Psoas muscle (tissue), 8 donors: ENCODE results near the gene TRPM3. TPM values are rescaled to one million over a fixed set of nuclear protein-coding genes. Genes with fewer than 3 reads are reported as not detected.

Experiments used
- ATAC-seq, 4 donors: fragments of 200-7000 bp; cut with Tn5 transposase; one replicate each; pipeline ENCODE4 v1.9.1; 2020; ENCODE audit warnings: moderate library complexity in 3 of 4, mild to moderate bottlenecking in 2 of 4
- DNase-seq, 2 donors: peaks; one replicate each; pipeline ENCODE4 v3.0.0-alpha.2; 2020
- H3K27ac ChIP-seq: fragments of 200-600 bp; one replicate; pipeline ENCODE4 v1.8.0; 2022
- H3K27me3 ChIP-seq, 3 donors: fragments of 200-600 bp in 1 of 3; one replicate each; pipeline versions ENCODE4 v1.6.1 to v1.8.0; 2013 to 2022; ENCODE audit warnings: low read length in 2 of 3, mild to moderate bottlenecking in 2 of 3, moderate library complexity in 1 of 3; ENCODE audit not compliant: insufficient read depth in 3 of 3
- H3K36me3 ChIP-seq, 2 donors: fragments of 200-600 bp in 1 of 2; one replicate each; pipeline versions ENCODE4 v1.6.1 to v1.8.0; 2013 to 2022; ENCODE audit warnings: low read depth in 1 of 2, mild to moderate bottlenecking in 1 of 2, moderate library complexity in 1 of 2; ENCODE audit not compliant: insufficient read depth in 1 of 2
- H3K4me1 ChIP-seq: fragments of 200-600 bp; one replicate; pipeline ENCODE4 v1.8.0; 2022
- H3K4me3 ChIP-seq: fragments of 200-600 bp; one replicate; pipeline ENCODE4 v1.8.0; 2022; ENCODE audit warnings: mild to moderate bottlenecking
- H3K9me3 ChIP-seq: fragments of 200-600 bp; one replicate; pipeline ENCODE4 v1.8.0; 2022
- WGBS, 3 donors: extraction: QIAGEN DNeasy Blood & Tissue Kit; methylation state at CpG; one replicate each; pipeline versions ENCODE4 v1.1.6 to v1.1.7; 2013; 5-methylcytosine and 5-hydroxymethylcytosine counted together
- intact Hi-C, 2 donors: fragments of 100-400 bp; cut with DNase I; formaldehyde crosslinking; loops; one replicate each; pipeline versions ENCODE4 v1.11.0 to v1.14.2; 2022
- polyA plus RNA-seq, 3 donors: library from polyadenylated mRNA; stranded (reverse); fragments of 200-250 nt; gene quantifications; one replicate each; pipeline ENCODE4 v1.2.3, GENCODE V29; 2013
- total RNA-seq, 4 donors: library from RNA; stranded (reverse); fragmentation: NEBNext Ultra II Directional in 2 of 4; extraction: Animal tissue kit (Norgen Biotek cat#: 25700) in 2 of 4; gene quantifications; one replicate each; pipeline versions ENCODE4 v1.2.1 to v1.2.4, GENCODE V29; 2021 to 2023
- TF ChIP-seq, protein P1 (sequence below): fragments of 200-600 bp; IDR thresholded peaks from one replicate; pipeline ENCODE4 v1.8.0; 2022; ENCODE audit warnings: antibody characterized with exemption
- donor health status: healthy with polysubstance abuse.
- donor health status: DM: no; HTN: no; CAD: no; lungs with moderate emphysema.
- donor health status: Bipolar disorder and iron deficiency.
- donor health status: healthy.
- donor health status: DM: yes; HTN: yes; CAD: no.
- donor health status: DM: no; HTN: no; CAD: no.
- donor health status: DM: no; HTN: no; CAD: no.
- donor health status: DM: yes; HTN: yes; CAD: no.

Gene TRPM3
- total and polyA plus RNA-seq, 7 donors, result 0.01 to 0.16 (median 0.06) TPM; not detected in 3

DNA sequence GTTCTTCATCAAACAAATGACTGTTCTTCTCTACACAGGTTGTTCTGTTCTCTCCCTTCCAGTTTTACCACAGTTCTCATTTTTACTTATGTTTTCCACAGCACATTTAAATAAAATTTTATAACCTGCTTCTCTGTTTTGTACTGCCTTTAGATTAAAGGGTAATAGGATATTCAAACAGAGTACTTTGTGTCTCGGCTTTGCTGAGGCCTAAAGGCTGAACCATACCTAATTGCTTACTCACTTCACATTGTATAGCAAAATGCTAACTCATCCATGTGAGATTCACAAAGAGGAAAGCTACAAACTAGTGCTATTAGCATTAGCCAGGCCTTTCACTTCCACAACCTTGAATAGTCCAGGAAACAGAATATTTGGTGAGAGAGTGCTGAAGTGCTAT lies 200.3 kb downstream of the TRPM3 start:
- WGBS, 3 donors, result 53 to 61% (median 56%) methylated on average over 1 of the region's 1 CpG
- Histone ChIP-seq H3K27me3 (no peaks in the 10 kb centered on the region), H3K27ac (no peak overlapping the region), H3K36me3 (no peaks in the 10 kb centered on the region), H3K4me3 (no peak overlapping the region), H3K4me1 (no peaks in the 10 kb centered on the region), H3K9me3 (no peaks in the 10 kb centered on the region)
- DNase-seq (no peak), ATAC-seq (no peak)
- intact Hi-C loops, result loop anchor here (10.0 kb wide), 1 partner anchor 324 kb away; no protein-coding TSS in a partner anchor
- TF ChIP-seq, protein P1, sequence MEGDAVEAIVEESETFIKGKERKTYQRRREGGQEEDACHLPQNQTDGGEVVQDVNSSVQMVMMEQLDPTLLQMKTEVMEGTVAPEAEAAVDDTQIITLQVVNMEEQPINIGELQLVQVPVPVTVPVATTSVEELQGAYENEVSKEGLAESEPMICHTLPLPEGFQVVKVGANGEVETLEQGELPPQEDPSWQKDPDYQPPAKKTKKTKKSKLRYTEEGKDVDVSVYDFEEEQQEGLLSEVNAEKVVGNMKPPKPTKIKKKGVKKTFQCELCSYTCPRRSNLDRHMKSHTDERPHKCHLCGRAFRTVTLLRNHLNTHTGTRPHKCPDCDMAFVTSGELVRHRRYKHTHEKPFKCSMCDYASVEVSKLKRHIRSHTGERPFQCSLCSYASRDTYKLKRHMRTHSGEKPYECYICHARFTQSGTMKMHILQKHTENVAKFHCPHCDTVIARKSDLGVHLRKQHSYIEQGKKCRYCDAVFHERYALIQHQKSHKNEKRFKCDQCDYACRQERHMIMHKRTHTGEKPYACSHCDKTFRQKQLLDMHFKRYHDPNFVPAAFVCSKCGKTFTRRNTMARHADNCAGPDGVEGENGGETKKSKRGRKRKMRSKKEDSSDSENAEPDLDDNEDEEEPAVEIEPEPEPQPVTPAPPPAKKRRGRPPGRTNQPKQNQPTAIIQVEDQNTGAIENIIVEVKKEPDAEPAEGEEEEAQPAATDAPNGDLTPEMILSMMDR, result no peak

DNA sequence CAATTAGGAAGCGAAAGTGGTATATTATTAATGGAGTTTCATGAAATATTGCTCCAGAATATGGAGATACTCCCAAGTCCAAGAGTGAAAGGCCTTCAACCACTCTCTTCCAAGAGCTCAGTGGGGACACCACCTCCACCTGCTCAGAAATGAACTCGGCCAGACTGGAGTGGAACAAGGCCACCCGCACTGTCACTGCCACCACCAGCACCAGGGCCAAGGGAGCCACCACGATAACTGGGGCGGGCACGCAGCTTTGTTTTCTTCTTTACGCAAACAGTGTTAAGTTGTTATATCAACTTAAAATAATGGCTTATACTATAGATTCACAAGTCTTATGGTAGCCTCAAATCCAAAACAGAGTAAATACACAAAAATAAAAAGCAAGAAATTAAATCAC lies 204.1 kb downstream of the TRPM3 start:
- Histone ChIP-seq H3K4me1 (no peaks in the 10 kb centered on the region), H3K36me3 (no peaks in the 10 kb centered on the region), H3K27ac (no peak overlapping the region), H3K27me3 (no peaks in the 10 kb centered on the region), H3K9me3 (no peaks in the 10 kb centered on the region), H3K4me3 (no peak overlapping the region)
- WGBS, 3 donors, result 96 to 98% (median 97%) methylated on average over 7 of the region's 7 CpGs
- TF ChIP-seq, protein P1, result no peak
- intact Hi-C loops, result loop anchor here in 1 of 2 donors (10.0 kb wide), 1 partner anchor 262 kb away; no protein-coding TSS in a partner anchor
- ATAC-seq (no peak), DNase-seq (no peak)

DNA sequence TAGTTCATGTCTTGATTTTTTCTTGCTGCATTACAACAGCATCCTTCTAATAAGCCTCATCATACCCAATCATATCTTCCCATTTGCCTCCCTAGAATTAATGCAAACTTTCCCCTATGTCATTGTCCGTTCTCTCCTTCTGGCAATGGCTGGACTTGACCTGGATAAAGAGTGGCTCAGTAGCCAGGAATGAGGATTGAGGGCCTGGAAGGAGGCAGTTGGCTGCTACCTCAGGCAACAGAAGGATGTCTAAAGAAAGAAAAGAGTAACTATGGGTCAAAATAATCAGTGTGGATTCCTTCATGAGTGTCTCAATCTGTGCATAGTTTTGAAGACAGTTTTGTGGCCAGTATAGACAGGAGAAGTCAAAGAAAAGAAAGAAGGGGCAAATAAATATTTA lies 209.6 kb downstream of the TRPM3 start:
- Histone ChIP-seq H3K9me3 (no peaks in the 10 kb centered on the region), H3K4me3 (no peak overlapping the region), H3K27ac (no peak overlapping the region), H3K36me3 (no peaks in the 10 kb centered on the region), H3K4me1 (no peaks in the 10 kb centered on the region), H3K27me3 (no peaks in the 10 kb centered on the region)
- WGBS, 3 donors, result 75 to 82% (median 81%) methylated on average over 1 of the region's 1 CpG
- DNase-seq, result no peak
- ATAC-seq, result no peak
- TF ChIP-seq, protein P1, result no peak
- intact Hi-C loops, result loop anchor here in 1 of 2 donors (10.0 kb wide), 1 partner anchor 257 kb away; no protein-coding TSS in a partner anchor

DNA sequence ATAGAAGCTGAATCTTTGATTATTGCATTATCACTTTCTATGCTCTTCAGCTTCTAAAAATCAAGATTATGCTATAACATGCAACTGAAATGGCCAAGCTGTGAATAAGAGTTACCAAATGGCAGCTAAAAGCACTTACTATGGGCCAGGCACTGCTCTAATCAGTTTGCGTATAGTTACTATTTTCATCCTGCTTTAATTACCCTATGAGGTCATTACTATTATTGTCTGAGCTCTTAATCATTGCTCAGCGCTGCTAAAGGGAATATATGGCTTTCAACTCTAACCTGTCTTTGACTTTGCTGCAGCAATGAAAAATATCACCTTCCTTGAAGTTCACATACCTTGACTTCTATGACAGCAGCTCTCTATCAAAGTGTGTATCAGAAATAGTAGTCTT lies 210.8 kb downstream of the TRPM3 start:
- DNase-seq, result no peak
- H3K9me3 ChIP-seq, result no peaks in the 10 kb centered on the region
- ATAC-seq, result no peak
- intact Hi-C loops, result loop anchor here in 1 of 2 donors (10.0 kb wide), 1 partner anchor 256 kb away; no protein-coding TSS in a partner anchor
- H3K36me3 ChIP-seq, result no peaks in the 10 kb centered on the region
- H3K4me1 ChIP-seq, result no peaks in the 10 kb centered on the region
- no peak overlapping the region for H3K27ac ChIP-seq
- no peaks in the 10 kb centered on the region for H3K27me3 ChIP-seq
- TF ChIP-seq, protein P1, result no peak
- H3K4me3 ChIP-seq, result no peak overlapping the region
- 54 to 70% (median 60%) methylated on average over 2 of the region's 2 CpGs for WGBS, 3 donors

DNA sequence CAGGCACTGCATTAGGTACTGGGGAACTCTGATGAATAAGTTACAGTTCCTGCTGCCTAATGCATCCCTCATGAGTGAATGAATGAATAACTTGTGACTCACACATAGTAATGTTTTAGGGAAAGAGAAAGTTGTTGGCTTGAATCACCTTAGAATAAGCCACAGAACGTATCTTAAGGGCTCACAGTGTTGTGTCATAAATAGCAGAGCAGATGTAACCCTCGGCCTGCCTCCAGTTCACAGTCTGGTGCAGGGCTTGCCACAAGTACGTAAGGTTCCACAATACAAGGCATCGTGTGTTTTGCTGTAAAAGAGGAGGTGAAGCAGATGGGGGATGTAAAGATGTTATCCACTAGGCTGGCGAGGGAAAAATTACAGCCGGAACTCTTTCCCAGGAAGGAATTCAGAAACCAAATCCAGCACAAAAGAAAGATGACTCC lies 218.7 kb downstream of the TRPM3 start:
- Histone ChIP-seq H3K4me3 (no peak overlapping the region), H3K27ac (no peak overlapping the region), H3K27me3 (no peaks in the 10 kb centered on the region), H3K9me3 (no peaks in the 10 kb centered on the region), H3K36me3 (no peaks in the 10 kb centered on the region), H3K4me1 (no peaks in the 10 kb centered on the region)
- intact Hi-C loops, result no loop called here
- TF ChIP-seq, protein P1, result no peak
- 19 to 29% (median 21%) methylated on average over 6 of the region's 6 CpGs for WGBS, 3 donors
- peak in 3 of 4 donors; percentile 40 to 57 (median 55) for ATAC-seq
- DNase-seq, result peak in 1 of 2 donors; percentile 17
